Body of pancreas (tissue), 4 donors: ENCODE measurements around the gene GSTO2. TPM values are rescaled to one million over a fixed set of nuclear protein-coding genes. Genes with fewer than 3 reads are reported as not detected.
A peak's percentile ranks its signal among the peaks of the same experiment; 100 is the strongest.

Experiments
- ATAC-seq: fragments of 150-250 bp; one replicate; pipeline ENCODE4 v1.9.1; 2016
- DNase-seq, 4 donors: peaks; one replicate each; pipeline ENCODE4 v3.0.0-alpha.2; 2019
- H3K27ac ChIP-seq, 4 donors: fragments of 200-600 bp; sonication (generic); 1 replicate in 3 of 4; 2 replicates in 1 of 4; pipeline versions ENCODE4 v1.5.1 to v1.6.1; 2016 to 2019; ENCODE audit warnings: mild to moderate bottlenecking in 1 of 4, mixed read lengths in 1 of 4, moderate library complexity in 1 of 4
- H3K27me3 ChIP-seq, 2 donors: fragments of 200-600 bp; sonication (generic); one replicate each; pipeline ENCODE4 v1.6.0; 2016; ENCODE audit warnings: mild to moderate bottlenecking in 1 of 2
- H3K36me3 ChIP-seq, 2 donors: fragments of 200-600 bp; sonication (generic); replicated peaks in 1 of 2; 2 replicates each; pipeline ENCODE4 v1.5.1; 2016; ENCODE audit warnings: low read depth in 2 of 2; ENCODE audit not compliant: insufficient read depth in 1 of 2
- H3K4me1 ChIP-seq: fragments of 200-600 bp; sonication (generic); one replicate; pipeline ENCODE4 v1.6.0; 2016
- H3K4me3 ChIP-seq, 2 donors: fragments of 200-600 bp; sonication (generic); 1 replicate in 1 of 2; 2 replicates in 1 of 2; pipeline ENCODE4 v1.5.1; 2016 to 2019
- H3K9me3 ChIP-seq, 3 donors: fragments of 200-600 bp; sonication (generic); 1 replicate in 2 of 3; 2 replicates in 1 of 3; pipeline ENCODE4 v1.5.1; 2016
- POLR2A ChIP-seq, 3 donors: fragments of 450-650 bp; IDR thresholded peaks; one replicate each; pipeline ENCODE4 v1.6.1; 2016; ENCODE audit warnings: antibody characterized with exemption in 3 of 3, mild to moderate bottlenecking in 2 of 3
- WGBS, 2 donors: methylation state at CpG; one replicate each; pipeline ENCODE4 v1.1.5; 2017; 5-methylcytosine and 5-hydroxymethylcytosine counted together
- intact Hi-C: fragments of 100-400 bp; cut with DNase I; formaldehyde crosslinking; loops from one replicate; pipeline ENCODE4 v1.15.1; 2023
- total RNA-seq, 2 donors: library from RNA; depleted of rRNA; stranded (reverse); fragments of >200 nt; gene quantifications; one replicate each; pipeline ENCODE4 v1.1.0, GENCODE V29; 2016
- TF ChIP-seq, protein P1 (sequence below), 7 experiments: fragments of 450-650 bp in 4 of 7; fragments of 200-600 bp in 3 of 7; sonication (generic) in 3 of 7; IDR thresholded peaks; one replicate each; pipeline ENCODE4 v1.5.1; 2016 to 2019; ENCODE audit warnings: antibody characterized with exemption in 7 of 7

The GSTO2 gene
- total RNA-seq, 2 donors from 2014 or later: 9.6 to 26.5 TPM

DNA sequence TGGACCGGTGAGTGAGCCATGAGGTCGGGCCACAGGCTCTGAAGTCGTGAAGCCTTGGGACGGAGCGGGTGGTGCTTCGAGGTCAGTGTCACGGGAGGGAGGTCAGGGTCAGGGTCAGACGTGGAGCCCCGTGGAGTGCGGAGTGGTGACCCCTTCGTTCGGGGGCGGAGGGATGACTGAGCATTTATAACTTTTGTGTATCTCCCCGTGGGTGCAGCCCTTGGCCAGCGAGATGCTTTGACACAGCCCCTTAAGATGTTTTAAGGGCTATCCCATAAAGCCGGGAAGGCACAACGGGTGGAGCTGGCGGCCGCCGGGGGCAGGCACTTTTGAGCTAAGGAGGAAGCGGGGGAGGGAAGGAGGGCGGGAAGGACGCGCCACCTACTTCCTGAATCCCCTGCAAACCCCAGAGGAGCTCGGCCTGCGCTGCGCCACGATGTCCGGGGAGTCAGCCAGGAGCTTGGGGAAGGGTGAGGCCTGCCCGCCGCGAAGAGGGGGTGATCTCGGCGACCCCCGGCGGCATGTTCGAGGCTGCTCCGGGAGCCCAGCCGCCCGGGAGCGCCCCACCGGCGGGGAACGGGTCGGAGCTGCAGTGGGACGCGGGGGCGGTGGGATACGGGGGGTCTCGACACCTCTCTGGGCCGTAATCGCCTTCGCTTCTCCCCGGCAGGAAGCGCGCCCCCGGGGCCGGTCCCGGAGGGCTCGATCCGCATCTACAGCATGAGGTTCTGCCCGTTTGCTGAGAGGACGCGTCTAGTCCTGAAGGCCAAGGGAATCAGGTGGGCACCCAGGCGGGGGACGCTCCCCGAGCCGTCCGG lies 14.3 kb upstream of the GSTO2 start, which contains the start of gene GSTO1:
GSTO1 (plus strand) TSS at position 400 of the 818 bp plus-strand sequence; CDS start at position 437, 37 bp downstream.
- Histone ChIP-seq H3K9me3 (no peaks in the 10 kb centered on the region), H3K36me3 (peaks cover 0 to 2% of the 10 kb centered on the region in 2 donors), H3K27ac (peak within 1 kb of the TSS; percentile 81 to 96 (median 86)), H3K27me3 (no peaks in the 10 kb centered on the region), H3K4me3 (peak within 1 kb of the TSS; percentile 71 to 72), H3K4me1 (peaks cover 44% of the 10 kb centered on the region)
- ATAC-seq: peak; percentile 83
- peak; percentile 66 to 86 (median 83) for TF ChIP-seq POLR2A (IDR thresholded peaks at IDR 0.05)
- TF ChIP-seq, protein P1, sequence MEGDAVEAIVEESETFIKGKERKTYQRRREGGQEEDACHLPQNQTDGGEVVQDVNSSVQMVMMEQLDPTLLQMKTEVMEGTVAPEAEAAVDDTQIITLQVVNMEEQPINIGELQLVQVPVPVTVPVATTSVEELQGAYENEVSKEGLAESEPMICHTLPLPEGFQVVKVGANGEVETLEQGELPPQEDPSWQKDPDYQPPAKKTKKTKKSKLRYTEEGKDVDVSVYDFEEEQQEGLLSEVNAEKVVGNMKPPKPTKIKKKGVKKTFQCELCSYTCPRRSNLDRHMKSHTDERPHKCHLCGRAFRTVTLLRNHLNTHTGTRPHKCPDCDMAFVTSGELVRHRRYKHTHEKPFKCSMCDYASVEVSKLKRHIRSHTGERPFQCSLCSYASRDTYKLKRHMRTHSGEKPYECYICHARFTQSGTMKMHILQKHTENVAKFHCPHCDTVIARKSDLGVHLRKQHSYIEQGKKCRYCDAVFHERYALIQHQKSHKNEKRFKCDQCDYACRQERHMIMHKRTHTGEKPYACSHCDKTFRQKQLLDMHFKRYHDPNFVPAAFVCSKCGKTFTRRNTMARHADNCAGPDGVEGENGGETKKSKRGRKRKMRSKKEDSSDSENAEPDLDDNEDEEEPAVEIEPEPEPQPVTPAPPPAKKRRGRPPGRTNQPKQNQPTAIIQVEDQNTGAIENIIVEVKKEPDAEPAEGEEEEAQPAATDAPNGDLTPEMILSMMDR (IDR thresholded peaks at IDR 0.05): peak in 3 of 7 experiments; percentile 8 to 17 (median 10)
- intact Hi-C loops: no loop called here
- DNase-seq: peak; percentile 71 to 82 (median 77)
- 0 to 1% methylated on average over 7 to 68 of the region's 69 CpGs for WGBS, 2 donors

DNA sequence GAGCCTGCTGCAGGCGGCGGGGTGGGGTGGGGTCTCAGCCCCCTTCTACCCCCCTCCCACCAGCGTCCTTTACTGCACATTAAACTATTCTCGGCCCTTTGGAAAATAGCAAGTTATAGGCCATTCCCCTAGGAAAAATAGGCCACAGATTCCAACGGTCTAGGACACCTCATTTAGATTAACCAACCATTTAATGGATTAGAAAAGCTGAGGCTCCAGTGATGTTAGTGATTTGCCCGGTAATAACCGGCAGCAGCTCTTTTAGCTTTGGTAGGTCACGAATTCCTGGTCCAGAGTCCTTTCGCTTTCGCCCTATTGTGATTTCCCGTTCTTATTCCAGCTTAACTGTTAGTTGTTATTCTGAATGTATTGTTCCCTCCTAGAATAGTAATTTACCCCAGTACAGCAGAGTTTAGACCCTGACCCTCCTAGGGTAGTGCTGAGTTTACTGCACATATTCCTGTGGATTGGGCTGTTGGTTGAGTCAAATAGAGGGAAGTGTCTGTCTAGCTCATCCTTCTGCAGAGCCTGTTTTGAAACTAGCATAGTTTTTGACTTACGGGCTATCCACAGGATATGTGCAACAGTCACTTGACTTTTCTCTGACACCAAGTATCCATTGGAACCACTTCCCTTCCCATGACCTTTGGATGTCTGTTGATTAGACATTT lies 13.5 kb upstream of the GSTO2 start:
- 1% methylated on average over 10 to 12 of the region's 12 CpGs for WGBS, 2 donors
- Histone ChIP-seq H3K36me3 (peaks cover 0 to 2% of the 10 kb centered on the region in 2 donors), H3K9me3 (no peaks in the 10 kb centered on the region), H3K4me3 (peak overlapping the region; percentile 71 to 72), H3K27ac (peak overlapping the region; percentile 81 to 96 (median 86)), H3K4me1 (peaks cover 52% of the 10 kb centered on the region), H3K27me3 (no peaks in the 10 kb centered on the region)
- TF ChIP-seq, protein P1 (IDR thresholded peaks at IDR 0.05): no peak
- TF ChIP-seq POLR2A (IDR thresholded peaks at IDR 0.05): peak in 2 of 3 donors; percentile 22 to 64
- DNase-seq (peak in 1 of 4 donors; percentile 37), ATAC-seq (peak; percentile 50)
- intact Hi-C loops: no loop called here

DNA sequence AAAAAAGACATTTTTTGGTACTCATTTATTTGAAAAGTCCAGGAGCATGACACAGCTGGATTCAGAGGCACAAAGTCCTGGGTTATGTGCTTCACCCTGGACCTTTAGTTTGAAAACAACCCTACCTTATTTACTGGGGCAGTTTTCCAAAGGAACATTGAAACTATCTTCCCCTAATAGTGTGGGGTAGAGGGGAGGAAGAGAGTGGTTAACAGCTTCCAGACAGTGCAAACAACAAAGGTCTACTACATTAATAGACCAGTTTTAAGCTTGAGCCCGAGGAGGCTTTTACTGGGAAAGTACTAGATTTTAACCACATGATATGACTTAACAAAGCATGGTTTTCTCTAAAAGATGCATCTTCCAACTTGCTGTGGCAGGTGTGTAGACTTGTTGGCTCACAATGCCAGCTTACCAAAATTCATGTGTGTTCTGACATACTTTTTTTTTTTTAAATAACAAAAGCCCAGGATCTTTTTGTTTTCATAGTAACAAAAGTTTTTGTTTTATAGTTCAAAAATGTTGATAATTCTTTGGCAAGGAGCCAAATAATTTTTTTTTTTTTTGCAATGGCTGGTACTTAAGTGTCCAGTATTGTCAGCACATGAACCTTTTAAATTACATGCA lies 12.5 kb upstream of the GSTO2 start:
- no peak overlapping the region for H3K4me3 ChIP-seq
- H3K4me1 ChIP-seq: peaks cover 58% of the 10 kb centered on the region
- 10 to 13% methylated on average over 1 of the region's 1 CpG for WGBS, 2 donors
- peaks cover 0 to 2% of the 10 kb centered on the region in 2 donors for H3K36me3 ChIP-seq
- no peak for TF ChIP-seq POLR2A (IDR thresholded peaks at IDR 0.05)
- TF ChIP-seq, protein P1 (IDR thresholded peaks at IDR 0.05): no peak
- H3K9me3 ChIP-seq: no peaks in the 10 kb centered on the region
- ATAC-seq (no peak), DNase-seq (no peak)
- no peaks in the 10 kb centered on the region for H3K27me3 ChIP-seq
- intact Hi-C loops: no loop called here
- peak overlapping the region in 3 of 4 donors; percentile 85 to 96 (median 86) for H3K27ac ChIP-seq

DNA sequence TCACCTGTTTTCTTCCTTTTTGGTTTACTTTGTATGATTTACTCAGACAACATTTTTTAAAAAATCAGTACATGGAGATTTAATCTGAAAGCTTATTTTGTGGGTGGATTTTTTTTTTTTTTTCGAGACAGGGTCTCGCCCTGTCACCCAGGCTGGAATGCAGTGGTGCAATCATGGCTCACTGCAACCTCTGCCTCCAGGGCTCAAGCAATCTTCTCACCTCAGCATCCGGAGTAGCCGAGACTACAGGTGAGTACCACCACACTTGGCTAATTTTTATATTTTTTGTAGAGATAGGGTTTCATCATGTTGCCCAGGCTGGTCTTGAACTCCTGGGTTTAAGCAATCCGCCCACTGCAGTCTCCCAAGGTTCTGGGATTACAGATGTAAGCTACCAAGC lies 11.7 kb upstream of the GSTO2 start:
- H3K36me3 ChIP-seq: peaks cover 0 to 5% of the 10 kb centered on the region in 2 donors
- no peak overlapping the region for H3K27ac ChIP-seq
- H3K4me1 ChIP-seq: peaks cover 58% of the 10 kb centered on the region
- no peak for ATAC-seq
- WGBS, 2 donors: 80 to 88% methylated on average over 5 of the region's 5 CpGs
- intact Hi-C loops: no loop called here
- H3K4me3 ChIP-seq: no peak overlapping the region
- TF ChIP-seq, protein P1 (IDR thresholded peaks at IDR 0.05): no peak
- no peak for TF ChIP-seq POLR2A (IDR thresholded peaks at IDR 0.05)
- DNase-seq: no peak
- H3K27me3 ChIP-seq: no peaks in the 10 kb centered on the region
- no peaks in the 10 kb centered on the region for H3K9me3 ChIP-seq
